Nephron (organoid): ENCODE results near the gene ANKH.
A peak's percentile ranks its signal among the peaks of the same experiment; 100 is the strongest.

Experiments used
- H3K27ac Mint-ChIP-seq, 3 experiments: 2 replicates each; pipeline ENCODE4 v1.8.0; 2020; ENCODE audit warnings: mixed read lengths in 3 of 3, mild to moderate bottlenecking in 2 of 3, moderate library complexity in 1 of 3
- H3K27me3 Mint-ChIP-seq: 2 replicates; pipeline ENCODE4 v1.8.0; 2021; ENCODE audit warnings: low read depth, mild to moderate bottlenecking, moderate library complexity, mixed read lengths
- H3K36me3 Mint-ChIP-seq: 2 replicates; pipeline ENCODE4 v1.8.0; 2020; ENCODE audit warnings: low read depth, mixed read lengths
- H3K4me1 Mint-ChIP-seq: 2 replicates; pipeline ENCODE4 v1.8.0; 2020; ENCODE audit warnings: mixed read lengths
- H3K4me3 Mint-ChIP-seq, 3 experiments: 2 replicates each; pipeline ENCODE4 v1.8.0; 2020; ENCODE audit warnings: mild to moderate bottlenecking in 3 of 3, mixed read lengths in 3 of 3, moderate library complexity in 2 of 3
- H3K9me3 Mint-ChIP-seq: 2 replicates; pipeline ENCODE4 v1.8.0; 2020; ENCODE audit warnings: mixed read lengths
- TF ChIP-seq, protein P1 (sequence below), 3 experiments: fragments of 200-600 bp; sonication (generic); IDR thresholded peaks; one replicate each; pipeline ENCODE4 v1.5.0; 2021; ENCODE audit warnings: antibody characterized with exemption in 3 of 3; ENCODE audit not compliant: unreplicated experiment in 3 of 3

ANKH gene

DNA sequence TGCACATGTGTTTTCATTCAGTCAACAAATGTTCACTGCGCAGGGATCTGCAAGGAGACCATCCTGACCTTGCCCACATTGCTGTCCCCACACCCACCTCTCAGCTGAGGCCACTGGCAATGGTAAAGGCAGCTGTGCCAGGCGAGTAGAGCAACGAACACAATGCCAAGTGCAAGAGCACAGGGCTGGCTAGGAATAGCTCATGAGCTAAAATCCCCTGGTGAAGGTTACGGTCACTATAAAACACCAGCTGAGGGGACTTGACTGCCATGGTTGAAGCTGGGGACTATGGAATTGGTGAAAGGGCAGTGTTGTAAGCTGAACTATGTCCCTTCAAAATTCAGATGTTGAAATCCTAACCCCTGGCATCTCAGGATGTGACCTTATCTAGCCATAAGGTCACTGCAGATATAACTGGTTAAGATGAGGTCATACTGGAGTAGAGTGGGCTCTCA is 111.0 kb downstream of the ANKH start:
- no peak overlapping the region for H3K27ac Mint-ChIP-seq
- no peaks in the 10 kb centered on the region for H3K27me3 Mint-ChIP-seq
- H3K4me1 Mint-ChIP-seq, result peaks cover 5% of the 10 kb centered on the region
- H3K4me3 Mint-ChIP-seq, result no peak overlapping the region
- no peaks in the 10 kb centered on the region for H3K9me3 Mint-ChIP-seq
- no peaks in the 10 kb centered on the region for H3K36me3 Mint-ChIP-seq
- TF ChIP-seq, protein P1, sequence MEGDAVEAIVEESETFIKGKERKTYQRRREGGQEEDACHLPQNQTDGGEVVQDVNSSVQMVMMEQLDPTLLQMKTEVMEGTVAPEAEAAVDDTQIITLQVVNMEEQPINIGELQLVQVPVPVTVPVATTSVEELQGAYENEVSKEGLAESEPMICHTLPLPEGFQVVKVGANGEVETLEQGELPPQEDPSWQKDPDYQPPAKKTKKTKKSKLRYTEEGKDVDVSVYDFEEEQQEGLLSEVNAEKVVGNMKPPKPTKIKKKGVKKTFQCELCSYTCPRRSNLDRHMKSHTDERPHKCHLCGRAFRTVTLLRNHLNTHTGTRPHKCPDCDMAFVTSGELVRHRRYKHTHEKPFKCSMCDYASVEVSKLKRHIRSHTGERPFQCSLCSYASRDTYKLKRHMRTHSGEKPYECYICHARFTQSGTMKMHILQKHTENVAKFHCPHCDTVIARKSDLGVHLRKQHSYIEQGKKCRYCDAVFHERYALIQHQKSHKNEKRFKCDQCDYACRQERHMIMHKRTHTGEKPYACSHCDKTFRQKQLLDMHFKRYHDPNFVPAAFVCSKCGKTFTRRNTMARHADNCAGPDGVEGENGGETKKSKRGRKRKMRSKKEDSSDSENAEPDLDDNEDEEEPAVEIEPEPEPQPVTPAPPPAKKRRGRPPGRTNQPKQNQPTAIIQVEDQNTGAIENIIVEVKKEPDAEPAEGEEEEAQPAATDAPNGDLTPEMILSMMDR (IDR thresholded peaks at IDR 0.05; ENCODE audit: unreplicated experiment in 3 of 3), result no peak

DNA sequence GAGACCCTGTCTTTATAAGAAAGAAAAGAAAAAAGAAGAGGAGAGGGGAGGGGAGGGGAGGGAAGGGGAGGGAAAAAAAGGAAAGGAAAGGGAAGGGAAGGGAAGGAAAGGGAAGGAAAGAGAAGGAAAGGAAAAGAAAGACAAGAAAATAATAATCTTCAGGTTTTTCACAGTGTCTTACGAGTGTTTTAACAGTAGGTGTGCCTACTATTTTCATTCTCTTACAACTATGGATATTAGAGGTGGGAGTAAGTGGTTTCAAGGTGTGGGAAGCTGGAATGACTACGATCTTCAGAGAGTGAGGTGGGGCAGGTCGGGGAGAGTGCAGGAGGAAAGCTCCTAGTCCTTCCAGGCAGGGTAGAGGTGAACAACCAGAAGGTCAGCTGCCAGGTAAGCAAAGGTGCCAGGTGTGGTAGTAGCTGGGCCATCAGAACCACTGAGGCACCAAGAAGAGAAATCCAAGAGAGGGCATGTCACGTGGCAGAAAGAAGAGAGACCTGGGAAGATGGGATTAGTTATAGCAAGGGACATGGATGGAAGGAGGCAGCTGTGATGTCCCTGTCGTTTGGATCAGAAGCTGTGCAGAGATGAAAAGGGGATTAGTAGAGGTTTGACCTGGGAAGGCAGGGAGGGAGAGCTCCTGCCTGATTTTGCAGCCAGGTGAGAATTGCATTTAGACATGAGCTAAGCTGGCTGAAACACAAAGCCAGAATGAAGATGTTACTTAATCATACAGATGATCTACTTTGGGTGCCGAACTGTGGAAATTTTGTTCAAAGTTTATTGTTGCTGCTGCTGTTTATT is 111.6 kb downstream of the ANKH start:
- Mint-ChIP-seq H3K27ac (no peak overlapping the region), H3K36me3 (no peaks in the 10 kb centered on the region), H3K9me3 (no peaks in the 10 kb centered on the region), H3K27me3 (no peaks in the 10 kb centered on the region), H3K4me1 (peaks cover 5% of the 10 kb centered on the region), H3K4me3 (no peak overlapping the region)
- TF ChIP-seq, protein P1 (IDR thresholded peaks at IDR 0.05; ENCODE audit: unreplicated experiment in 3 of 3), result no peak

DNA sequence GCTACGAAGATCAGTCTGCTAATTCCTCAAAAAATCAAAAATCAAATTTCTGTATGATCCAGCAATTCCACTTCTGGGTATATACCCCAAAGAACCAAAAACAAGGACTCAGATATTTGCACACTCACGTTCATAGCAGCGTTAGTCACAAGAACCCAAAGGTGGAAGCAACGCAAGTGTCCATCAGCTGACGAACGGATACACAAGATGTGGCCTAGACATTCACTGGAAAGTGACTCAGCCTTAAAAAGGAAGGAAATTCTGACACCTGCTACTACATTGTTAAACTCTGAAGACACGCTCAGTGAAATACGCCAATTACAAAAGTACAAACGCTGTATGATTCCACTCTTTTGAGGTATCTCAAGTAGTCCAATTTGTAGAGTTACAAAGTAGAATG is 113.7 kb downstream of the ANKH start:
- TF ChIP-seq, protein P1 (IDR thresholded peaks at IDR 0.05; ENCODE audit: unreplicated experiment in 3 of 3), result no peak
- Mint-ChIP-seq H3K36me3 (no peaks in the 10 kb centered on the region), H3K27me3 (no peaks in the 10 kb centered on the region), H3K9me3 (no peaks in the 10 kb centered on the region), H3K4me1 (peaks cover 12% of the 10 kb centered on the region), H3K27ac (peak overlapping the region in 1 of 3 experiments; percentile 49), H3K4me3 (no peak overlapping the region)

DNA sequence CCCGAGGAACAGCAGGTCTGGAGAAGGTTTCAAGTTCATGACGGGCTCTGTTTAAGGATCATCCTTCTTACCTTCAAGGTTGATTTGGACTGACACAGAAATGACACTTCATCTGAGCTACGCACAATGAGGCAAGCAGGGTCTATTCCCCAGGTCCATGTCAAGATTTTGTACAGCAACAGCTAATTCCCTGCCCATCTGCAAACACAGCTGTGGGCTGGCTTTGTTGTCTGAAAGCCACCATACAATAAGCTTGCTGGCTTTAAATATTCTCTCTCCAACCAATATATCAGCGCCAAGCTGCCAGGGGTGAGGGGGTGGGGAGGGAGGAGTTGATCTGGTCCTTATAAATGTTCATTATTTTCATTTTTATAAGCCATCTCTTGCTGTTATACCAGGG is 115.1 kb downstream of the ANKH start:
- no peaks in the 10 kb centered on the region for H3K27me3 Mint-ChIP-seq
- no peaks in the 10 kb centered on the region for H3K36me3 Mint-ChIP-seq
- no peak overlapping the region for H3K27ac Mint-ChIP-seq
- no peaks in the 10 kb centered on the region for H3K9me3 Mint-ChIP-seq
- no peak overlapping the region for H3K4me3 Mint-ChIP-seq
- TF ChIP-seq, protein P1 (IDR thresholded peaks at IDR 0.05; ENCODE audit: unreplicated experiment in 3 of 3), result no peak
- peaks cover 17% of the 10 kb centered on the region for H3K4me1 Mint-ChIP-seq

DNA sequence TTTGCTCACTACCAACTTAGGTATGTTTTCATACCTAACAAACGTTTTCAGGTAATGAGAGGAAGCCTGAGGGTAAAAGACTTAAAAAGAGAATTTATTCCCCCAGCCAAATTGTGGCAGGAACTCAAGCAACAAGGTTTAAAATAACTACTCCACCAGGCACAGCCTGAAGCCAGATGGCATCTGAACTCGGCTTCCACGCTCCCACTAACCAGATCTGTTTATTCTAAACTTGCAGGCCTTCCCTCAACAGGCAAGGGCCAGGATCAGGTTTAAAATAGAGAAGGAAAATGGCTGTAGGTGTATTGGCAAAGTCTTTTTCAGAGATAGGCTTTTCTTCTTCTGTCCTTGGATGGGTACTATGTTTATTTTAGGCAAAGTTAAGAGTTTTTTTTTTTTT is 117.6 kb downstream of the ANKH start:
- Mint-ChIP-seq H3K9me3 (no peaks in the 10 kb centered on the region), H3K4me3 (no peak overlapping the region), H3K36me3 (no peaks in the 10 kb centered on the region), H3K4me1 (peaks cover 30% of the 10 kb centered on the region), H3K27ac (peak overlapping the region in 1 of 3 experiments; percentile 73), H3K27me3 (no peaks in the 10 kb centered on the region)
- TF ChIP-seq, protein P1 (IDR thresholded peaks at IDR 0.05; ENCODE audit: unreplicated experiment in 3 of 3), result no peak

DNA sequence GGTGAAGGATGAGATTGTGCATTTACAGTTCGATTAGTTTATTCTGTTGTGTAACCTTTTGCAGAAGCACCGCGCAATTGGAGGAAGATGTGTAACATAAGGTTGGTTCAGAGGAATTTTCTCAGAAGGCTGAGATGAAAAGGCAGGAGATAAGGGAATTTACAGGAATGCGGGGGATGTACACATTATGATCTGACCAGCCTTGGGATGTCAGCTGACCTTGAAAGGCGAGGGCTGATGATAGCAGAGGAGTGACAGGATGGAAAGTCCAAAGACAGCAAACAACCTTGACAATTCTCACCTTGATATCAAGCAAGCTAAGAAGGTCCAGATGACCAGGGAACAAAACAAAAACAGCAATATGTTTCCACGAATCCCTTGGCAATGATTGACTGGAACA is 118.3 kb downstream of the ANKH start:
- no peaks in the 10 kb centered on the region for H3K9me3 Mint-ChIP-seq
- TF ChIP-seq, protein P1 (IDR thresholded peaks at IDR 0.05; ENCODE audit: unreplicated experiment in 3 of 3), result no peak
- no peak overlapping the region for H3K4me3 Mint-ChIP-seq
- peaks cover 31% of the 10 kb centered on the region for H3K4me1 Mint-ChIP-seq
- peak overlapping the region in 2 of 3 experiments; percentile 12 to 73 for H3K27ac Mint-ChIP-seq
- H3K27me3 Mint-ChIP-seq, result no peaks in the 10 kb centered on the region
- H3K36me3 Mint-ChIP-seq, result no peaks in the 10 kb centered on the region
